Parathyroid adenoma (tissue), 2 donors: Measurements from ENCODE around the gene RGS6.
"Not testable (repeated sequence)": the region's sequence is repeated elsewhere in the genome, so short reads cannot be mapped to it uniquely, and the experiment has no call there.

Experiments
- H2AFZ ChIP-seq: fragments of 300-600 bp; sonication (generic); one replicate; pipeline ENCODE4 v1.7.0; 2017; ENCODE audit warnings: antibody characterized with exemption, mild to moderate bottlenecking
- H3K27ac ChIP-seq: fragments of 300-600 bp; sonication (generic); one replicate; pipeline ENCODE4 v1.7.0; 2017
- H3K27me3 ChIP-seq: fragments of 300-600 bp; sonication (generic); one replicate; pipeline ENCODE4 v1.7.0; 2017; ENCODE audit warnings: low read length; ENCODE audit not compliant: control insufficient read depth, insufficient read depth
- H3K36me3 ChIP-seq: fragments of 300-600 bp; sonication (generic); one replicate; pipeline ENCODE4 v1.7.0; 2017; ENCODE audit warnings: low read length; ENCODE audit not compliant: control insufficient read depth, insufficient read depth
- H3K4me1 ChIP-seq: fragments of 300-600 bp; sonication (generic); one replicate; pipeline ENCODE4 v1.7.0; 2017; ENCODE audit warnings: control low read depth
- H3K4me2 ChIP-seq: fragments of 300-600 bp; sonication (generic); one replicate; pipeline ENCODE4 v1.7.0; 2017; ENCODE audit warnings: low read length
- H3K4me3 ChIP-seq: fragments of 300-600 bp; sonication (generic); one replicate; pipeline ENCODE4 v1.7.0; 2017; ENCODE audit warnings: low read depth, low read length
- H3K79me2 ChIP-seq: fragments of 300-600 bp; sonication (generic); one replicate; pipeline ENCODE4 v1.7.0; 2017; ENCODE audit warnings: control low read depth
- H3K9ac ChIP-seq: fragments of 300-600 bp; sonication (generic); one replicate; pipeline ENCODE4 v1.7.0; 2017; ENCODE audit warnings: mild to moderate bottlenecking
- H3K9me3 ChIP-seq: fragments of 300-600 bp; sonication (generic); one replicate; pipeline ENCODE4 v1.7.0; 2017; ENCODE audit warnings: low read length; ENCODE audit not compliant: control insufficient read depth
- TF ChIP-seq, protein P1 (sequence below): fragments of 300-600 bp; sonication (generic); IDR thresholded peaks from one replicate; pipeline ENCODE4 v1.7.0; 2017; ENCODE audit warnings: antibody characterized with exemption, mild to moderate bottlenecking
- donor health status: primary hyperparathyroidism.

The RGS6 gene

DNA sequence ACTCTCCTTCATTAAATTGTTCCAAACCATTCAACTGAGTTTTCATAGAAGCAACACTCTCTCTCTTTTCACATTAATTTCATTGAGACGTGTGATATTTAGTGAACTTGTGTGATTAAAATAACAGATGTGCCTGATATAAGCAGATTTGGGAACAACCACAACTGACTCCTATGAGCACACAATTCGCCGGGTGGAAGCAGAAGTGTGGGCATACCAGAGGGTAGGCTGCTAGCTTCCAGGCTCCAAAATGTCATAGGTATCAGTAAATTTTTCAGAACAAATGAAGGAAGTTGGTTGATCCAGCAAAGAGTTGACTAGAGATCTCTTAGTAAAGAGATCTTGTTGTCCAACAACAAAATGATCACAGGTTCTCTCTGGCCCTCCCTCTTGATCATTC lies 532.0 kb downstream of the RGS6 start:
- Histone ChIP-seq H3K27ac (no peak overlapping the region), H2AFZ (no peak overlapping the region), H3K9ac (no peak overlapping the region), H3K36me3 (no peaks in the 10 kb centered on the region), H3K4me2 (no peak overlapping the region), H3K4me1 (no peaks in the 10 kb centered on the region), H3K9me3 (no peaks in the 10 kb centered on the region), H3K4me3 (no peak overlapping the region), H3K27me3 (no peaks in the 10 kb centered on the region), H3K79me2 (no peaks in the 10 kb centered on the region)
- TF ChIP-seq, protein P1, sequence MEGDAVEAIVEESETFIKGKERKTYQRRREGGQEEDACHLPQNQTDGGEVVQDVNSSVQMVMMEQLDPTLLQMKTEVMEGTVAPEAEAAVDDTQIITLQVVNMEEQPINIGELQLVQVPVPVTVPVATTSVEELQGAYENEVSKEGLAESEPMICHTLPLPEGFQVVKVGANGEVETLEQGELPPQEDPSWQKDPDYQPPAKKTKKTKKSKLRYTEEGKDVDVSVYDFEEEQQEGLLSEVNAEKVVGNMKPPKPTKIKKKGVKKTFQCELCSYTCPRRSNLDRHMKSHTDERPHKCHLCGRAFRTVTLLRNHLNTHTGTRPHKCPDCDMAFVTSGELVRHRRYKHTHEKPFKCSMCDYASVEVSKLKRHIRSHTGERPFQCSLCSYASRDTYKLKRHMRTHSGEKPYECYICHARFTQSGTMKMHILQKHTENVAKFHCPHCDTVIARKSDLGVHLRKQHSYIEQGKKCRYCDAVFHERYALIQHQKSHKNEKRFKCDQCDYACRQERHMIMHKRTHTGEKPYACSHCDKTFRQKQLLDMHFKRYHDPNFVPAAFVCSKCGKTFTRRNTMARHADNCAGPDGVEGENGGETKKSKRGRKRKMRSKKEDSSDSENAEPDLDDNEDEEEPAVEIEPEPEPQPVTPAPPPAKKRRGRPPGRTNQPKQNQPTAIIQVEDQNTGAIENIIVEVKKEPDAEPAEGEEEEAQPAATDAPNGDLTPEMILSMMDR: no peak

DNA sequence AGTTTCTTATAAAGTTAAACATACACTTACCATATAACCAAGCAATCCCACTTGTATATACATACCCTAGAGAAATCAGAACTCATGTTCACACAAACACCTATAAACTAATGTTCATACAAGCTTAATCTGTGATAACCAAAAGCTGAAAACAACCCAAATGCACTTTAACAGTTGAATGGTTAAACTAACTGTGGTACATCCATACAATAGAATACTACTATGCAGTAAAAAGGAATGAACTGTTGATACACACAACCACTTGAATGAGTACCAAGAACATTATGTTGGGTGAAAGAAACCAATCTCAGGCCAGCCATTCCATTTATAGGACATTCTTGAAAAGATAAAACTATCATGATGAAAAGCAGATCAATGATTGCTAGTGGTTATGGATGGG lies 534.1 kb downstream of the RGS6 start:
- Histone ChIP-seq H3K27me3 (no peaks in the 10 kb centered on the region), H3K27ac (no peak overlapping the region), H3K36me3 (no peaks in the 10 kb centered on the region), H3K9ac (no peak overlapping the region), H2AFZ (no peak overlapping the region), H3K4me1 (no peaks in the 10 kb centered on the region), H3K79me2 (no peaks in the 10 kb centered on the region), H3K4me2 (no peak overlapping the region), H3K4me3 (no peak overlapping the region), H3K9me3 (no peaks in the 10 kb centered on the region)
- TF ChIP-seq, protein P1: no peak

DNA sequence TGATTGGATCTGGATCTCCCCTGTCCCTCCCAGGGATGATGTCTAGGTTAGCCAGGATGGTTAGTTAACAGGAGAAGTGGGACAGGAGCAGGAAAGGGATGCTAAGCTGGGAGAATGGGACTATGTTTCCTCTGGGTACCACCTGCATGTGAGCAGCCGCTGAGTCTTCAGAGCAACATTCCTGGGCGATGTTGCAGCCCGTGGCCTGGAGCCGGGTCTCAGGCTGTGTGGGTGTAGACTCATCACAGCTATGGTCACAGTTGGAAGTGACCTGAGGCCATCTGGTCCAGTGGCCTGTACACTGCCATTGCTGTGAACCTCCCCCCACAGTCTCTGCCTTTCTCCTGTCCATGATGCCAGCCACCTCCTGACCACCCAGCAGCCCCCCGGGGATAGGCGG lies 539.1 kb downstream of the RGS6 start:
- no peak overlapping the region for H2AFZ ChIP-seq
- H3K4me1 ChIP-seq: no peaks in the 10 kb centered on the region
- H3K4me3 ChIP-seq: no peak overlapping the region
- no peaks in the 10 kb centered on the region for H3K79me2 ChIP-seq
- no peaks in the 10 kb centered on the region for H3K36me3 ChIP-seq
- H3K27me3 ChIP-seq: no peaks in the 10 kb centered on the region
- H3K9me3 ChIP-seq: no peaks in the 10 kb centered on the region
- no peak overlapping the region for H3K4me2 ChIP-seq
- no peak overlapping the region for H3K27ac ChIP-seq
- H3K9ac ChIP-seq: no peak overlapping the region
- TF ChIP-seq, protein P1: no peak

DNA sequence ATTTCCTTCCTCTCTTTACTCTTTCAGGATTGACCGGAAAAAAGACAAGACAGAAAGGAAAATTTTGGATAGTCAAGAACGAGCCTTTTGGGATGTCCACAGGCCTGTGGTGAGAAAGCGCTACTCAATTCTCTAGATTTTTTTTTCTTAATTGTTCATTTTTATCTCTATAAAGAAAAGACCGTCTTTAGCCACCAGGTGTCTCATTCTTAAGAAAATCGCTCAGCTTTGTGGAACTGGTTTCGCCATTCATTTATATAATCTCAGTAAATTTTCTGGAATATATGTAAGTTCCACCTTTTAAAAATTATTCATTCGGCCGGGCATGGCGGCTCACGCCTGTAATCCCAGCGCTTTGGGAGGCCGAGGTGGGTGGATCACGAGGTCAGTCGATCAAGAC lies 540.6 kb downstream of the RGS6 start:
- H3K79me2 ChIP-seq: no peaks in the 10 kb centered on the region
- H3K27me3 ChIP-seq: no peaks in the 10 kb centered on the region
- no peak overlapping the region for H3K9ac ChIP-seq
- H3K4me3 ChIP-seq: no peak overlapping the region
- no peaks in the 10 kb centered on the region for H3K9me3 ChIP-seq
- H3K36me3 ChIP-seq: no peaks in the 10 kb centered on the region
- H3K4me1 ChIP-seq: no peaks in the 10 kb centered on the region
- no peak overlapping the region for H3K27ac ChIP-seq
- no peak overlapping the region for H2AFZ ChIP-seq
- H3K4me2 ChIP-seq: no peak overlapping the region
- TF ChIP-seq, protein P1: no peak

DNA sequence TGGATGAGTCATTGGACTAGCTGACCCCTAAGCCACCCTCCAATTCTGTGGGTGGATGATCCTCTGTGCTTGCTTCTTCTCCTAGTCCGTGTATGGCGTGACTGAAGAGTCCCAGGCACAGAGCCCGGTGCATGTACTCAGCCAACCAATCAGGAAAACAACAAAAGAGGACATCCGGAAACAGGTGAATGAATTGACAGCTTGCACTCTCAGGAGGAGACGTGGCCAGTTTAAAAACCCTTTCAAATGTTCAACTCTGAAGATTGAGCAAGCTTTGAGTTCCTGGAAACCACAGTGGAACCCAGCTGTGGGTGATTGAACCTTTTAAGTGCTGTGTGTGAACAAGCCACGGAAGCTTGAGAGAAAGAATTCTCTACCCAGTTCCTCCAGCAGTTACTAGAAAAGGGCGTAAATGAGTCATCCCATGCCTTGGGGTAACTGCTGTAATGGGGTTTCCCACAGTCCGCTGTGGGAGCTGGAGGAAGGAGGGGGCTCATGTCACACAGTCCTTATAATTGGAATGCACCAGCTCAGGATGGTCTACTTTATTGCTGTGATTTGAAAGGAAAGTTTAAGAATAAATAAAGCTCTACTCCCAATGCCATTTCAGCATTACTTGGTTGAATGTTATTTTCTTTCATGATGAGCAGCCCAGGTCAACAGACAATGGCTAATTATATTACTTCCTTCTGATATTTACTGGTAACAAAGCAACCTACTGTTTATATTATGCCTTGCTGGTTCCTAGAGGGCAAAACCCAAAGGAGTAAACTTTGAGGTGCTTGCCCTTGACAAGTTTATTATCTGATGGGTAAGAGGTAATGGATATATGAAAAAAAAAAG lies 544.6 kb downstream of the RGS6 start:
- H3K79me2 ChIP-seq: no peaks in the 10 kb centered on the region
- TF ChIP-seq, protein P1: no peak
- no peak overlapping the region for H3K4me3 ChIP-seq
- H3K4me1 ChIP-seq: peaks cover 3% of the 10 kb centered on the region
- no peaks in the 10 kb centered on the region for H3K9me3 ChIP-seq
- no peak overlapping the region for H3K4me2 ChIP-seq
- no peaks in the 10 kb centered on the region for H3K27me3 ChIP-seq
- H3K36me3 ChIP-seq: no peaks in the 10 kb centered on the region
- no peak overlapping the region for H3K27ac ChIP-seq
- no peak overlapping the region for H3K9ac ChIP-seq
- H2AFZ ChIP-seq: no peak overlapping the region

DNA sequence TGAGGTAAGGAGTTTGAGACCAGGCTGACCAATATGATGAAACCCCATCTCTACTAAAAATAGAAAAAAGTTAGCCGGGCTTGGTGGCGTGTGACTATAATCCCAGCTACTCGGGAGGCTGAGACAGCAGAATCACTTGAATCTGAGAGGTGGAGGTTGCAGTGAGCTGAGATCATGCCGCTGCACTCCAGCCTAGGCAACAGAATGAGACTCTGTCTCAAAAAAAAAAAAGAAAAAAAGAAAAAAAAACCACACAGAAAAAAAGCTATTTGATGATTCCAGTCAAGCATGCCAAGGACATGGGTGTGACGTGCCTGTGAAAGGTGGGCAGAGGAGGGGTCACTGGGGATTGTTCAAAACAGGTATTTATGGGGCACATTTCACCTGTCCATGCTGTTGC lies 545.3 kb downstream of the RGS6 start:
- not testable (repeated sequence) for H2AFZ ChIP-seq, H3K27me3 ChIP-seq, H3K27ac ChIP-seq, H3K79me2 ChIP-seq, H3K36me3 ChIP-seq, H3K4me1 ChIP-seq, H3K9me3 ChIP-seq, H3K9ac ChIP-seq, H3K4me3 ChIP-seq, H3K4me2 ChIP-seq
